NCI-H1105 (cell line): ENCODE measurements around the gene ADCY10.
"Not testable (repeated sequence)": the region's sequence is repeated elsewhere in the genome, so short reads cannot be mapped to it uniquely, and the experiment has no call there.

Source experiments
- DNase-seq: peaks from one replicate; lab custom pipeline; 2025; lab: John Stamatoyannopoulos, UW

ADCY10 gene

DNA sequence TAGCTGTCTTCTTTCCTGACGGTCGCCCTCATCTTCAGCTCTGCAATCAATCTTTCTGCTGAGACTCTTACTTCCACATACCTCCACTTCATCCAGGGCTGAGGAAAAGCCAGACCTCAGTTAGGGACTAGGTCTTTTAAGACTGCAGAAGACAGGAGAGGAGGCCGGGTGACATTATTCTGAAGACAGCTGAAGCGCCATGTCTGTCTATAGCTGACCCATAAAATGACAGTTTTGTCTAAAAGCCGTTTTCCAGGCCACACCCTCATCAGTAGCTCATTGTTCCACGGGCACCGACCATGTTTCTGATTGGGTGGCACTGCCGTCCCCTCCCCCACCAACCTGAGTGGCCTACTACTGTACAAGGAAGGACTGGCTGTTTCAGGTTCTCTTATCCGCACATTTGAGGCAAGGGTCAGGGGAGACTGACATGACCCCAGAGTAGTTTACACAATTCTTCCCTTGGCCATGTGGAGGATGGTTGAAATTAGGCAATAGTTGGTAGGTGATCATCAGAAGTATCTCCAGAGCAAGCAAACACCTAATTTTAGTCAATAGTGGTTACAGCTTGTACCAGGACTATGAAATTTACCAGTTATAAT, at the start of gene ADCY10:
TSS of gene ADCY10 (minus strand) at position 240 of the 602 bp plus-strand sequence. CDS start 8,994 bp downstream, outside the sequence.
- DNase-seq: no peak

DNA sequence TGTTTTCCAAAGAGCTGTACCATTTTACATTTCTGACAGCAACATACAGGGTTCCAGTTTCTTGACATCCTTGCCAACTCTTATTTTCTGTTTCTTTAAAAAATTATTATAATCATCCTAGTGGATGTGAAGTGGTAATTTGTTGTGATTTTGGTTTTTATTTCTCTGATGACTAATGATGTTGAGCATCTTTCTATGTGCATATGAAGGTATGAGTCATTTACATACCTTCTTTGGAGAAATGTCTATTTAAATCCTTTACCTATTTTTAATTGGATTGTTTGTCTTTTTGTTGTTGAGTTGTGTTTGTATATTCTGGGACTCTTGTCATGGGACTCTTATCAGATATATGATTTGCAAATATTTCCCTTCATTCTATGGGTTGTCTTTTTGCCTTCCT, 43.8 kb upstream of the ADCY10 start:
- no peak for DNase-seq

DNA sequence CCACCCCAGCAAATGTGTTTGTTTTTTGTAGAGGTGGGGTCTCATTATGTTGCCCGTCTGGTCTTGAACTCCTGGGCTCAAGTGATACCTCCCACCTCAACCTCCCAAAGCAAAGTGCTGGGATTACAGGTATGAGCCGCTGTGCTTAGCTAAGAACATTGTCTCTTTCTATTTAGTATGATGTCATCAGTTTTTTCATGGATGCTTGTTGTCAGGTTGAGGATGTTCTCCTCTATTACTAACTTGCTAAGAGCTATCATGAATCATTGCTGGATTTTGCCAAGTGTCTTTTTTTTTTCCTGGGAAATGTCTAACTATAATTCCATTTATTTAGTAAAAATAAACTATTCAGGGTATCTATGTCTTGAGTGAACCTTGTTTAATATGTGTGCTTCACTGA, 42.0 kb upstream of the ADCY10 start:
- DNase-seq: no peak

- no peak for DNase-seq
Measured at GRCh38 chr1:167950569-167950968, 36.6 kb upstream of the ADCY10 start.

- DNase-seq: no peak
Measured at GRCh38 chr1:167949785-167950184, 35.9 kb upstream of the ADCY10 start.

DNA sequence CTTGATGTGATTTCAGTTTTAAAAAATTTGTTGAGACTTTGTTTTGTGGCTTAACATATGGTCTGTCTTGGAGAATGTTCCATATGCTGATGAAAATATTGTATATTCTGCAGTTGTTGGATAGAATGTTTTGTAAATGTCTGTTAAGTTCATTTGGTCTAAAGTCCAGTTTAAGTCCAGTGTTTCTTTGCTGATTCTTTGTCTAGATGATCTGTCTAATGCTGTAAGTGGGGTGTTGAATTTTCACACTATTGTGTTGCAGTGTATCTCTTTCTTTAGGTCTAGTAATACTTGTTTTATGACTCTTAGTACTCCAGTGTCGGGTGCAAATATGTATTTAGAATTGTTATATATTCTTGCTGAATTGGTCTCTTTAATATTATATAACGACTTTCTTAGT, 33.8 kb upstream of the ADCY10 start:
- DNase-seq: no peak

- DNase-seq: no peak
Measured at GRCh38 chr1:167943541-167943940, 29.6 kb upstream of the ADCY10 start.

- DNase-seq: no peak
Measured at GRCh38 chr1:167940264-167940663, 26.3 kb upstream of the ADCY10 start.

- no peak for DNase-seq
Measured at GRCh38 chr1:167938080-167938636, 24.2 kb upstream of the ADCY10 start.

- no peak for DNase-seq
Measured at GRCh38 chr1:167937709-167938010, 23.7 kb upstream of the ADCY10 start.

DNA sequence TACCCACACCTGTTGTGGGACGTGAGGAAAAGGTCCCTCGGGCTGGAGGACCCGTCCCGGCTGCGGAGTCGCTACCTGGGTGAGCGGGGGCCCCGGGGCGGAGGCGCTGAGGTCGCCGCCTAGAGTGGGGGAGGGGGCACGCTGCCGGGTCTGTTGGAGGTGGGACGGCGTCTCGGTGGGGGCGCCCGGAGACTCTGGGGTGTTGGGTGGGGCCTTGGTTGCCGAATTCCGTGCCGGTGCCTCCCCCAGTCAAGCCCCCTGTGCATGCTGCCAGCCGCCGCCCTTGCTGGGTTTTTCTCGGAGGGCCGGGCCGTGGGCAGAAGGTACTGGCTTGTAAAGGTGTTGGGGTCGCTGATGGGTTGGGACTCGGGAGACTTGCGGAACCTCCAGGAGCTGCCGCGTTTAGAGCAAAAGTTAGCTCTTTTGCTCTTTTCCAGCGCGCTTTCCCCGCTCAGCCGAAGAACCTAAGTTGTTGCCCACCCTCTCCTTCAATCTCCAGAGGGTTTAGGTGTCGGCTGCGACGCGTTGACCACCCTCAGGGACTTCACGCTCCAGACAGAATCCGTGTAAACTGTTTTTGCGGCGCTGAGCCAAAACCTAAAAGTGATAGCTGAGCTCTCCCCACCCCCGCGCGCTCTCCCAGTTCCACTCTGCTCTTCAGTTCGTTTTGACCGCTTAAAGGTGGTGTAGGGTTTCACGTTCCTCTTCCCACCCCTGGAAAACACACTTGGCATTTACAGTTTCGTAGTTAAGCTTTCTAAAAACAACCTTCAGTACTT, 23.2 kb upstream of the ADCY10 start, which contains the start of gene MPC2:
TSS of gene MPC2 (minus strand) at position 143 of the 779 bp plus-strand sequence. CDS start 1,231 bp downstream, outside the sequence.
- peak; percentile 75 for DNase-seq

GRCh38 chr1:167936068-167936929, 22.4 kb upstream of the ADCY10 start, which contains the start of gene DCAF6:
DCAF6 (plus strand) TSS chr1:167936683; CDS start chr1:167936912, 229 bp downstream.
- peak; percentile 98 for DNase-seq

- DNase-seq: no peak
Measured at GRCh38 chr1:167935216-167936067, 21.5 kb upstream of the ADCY10 start.

- no peak for DNase-seq
Measured at GRCh38 chr1:167934426-167935215, 20.7 kb upstream of the ADCY10 start.

DNA sequence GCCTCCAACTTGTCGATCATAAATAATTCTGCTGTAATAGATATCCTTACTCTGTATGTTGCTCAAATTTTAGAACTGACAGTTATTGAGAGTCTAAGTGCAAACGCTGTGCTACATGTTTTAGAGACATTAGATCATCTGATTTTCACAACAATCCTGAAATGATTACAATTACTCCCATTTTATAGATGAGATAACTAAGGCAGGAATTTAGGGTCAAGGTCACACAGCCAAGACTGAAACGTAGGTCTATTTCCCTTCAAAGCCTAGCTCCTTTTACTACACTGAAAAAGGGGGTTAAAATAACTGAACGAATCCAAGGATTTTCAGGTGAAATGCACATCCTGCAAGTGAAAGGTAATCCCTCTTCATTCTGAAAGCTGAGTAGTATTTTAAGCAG, 19.9 kb upstream of the ADCY10 start:
- DNase-seq: no peak

- DNase-seq: no peak
Measured at GRCh38 chr1:167929725-167930124, 15.8 kb upstream of the ADCY10 start.

- not testable (repeated sequence) for DNase-seq
Measured at GRCh38 chr1:167928919-167929318, 15.0 kb upstream of the ADCY10 start.

DNA sequence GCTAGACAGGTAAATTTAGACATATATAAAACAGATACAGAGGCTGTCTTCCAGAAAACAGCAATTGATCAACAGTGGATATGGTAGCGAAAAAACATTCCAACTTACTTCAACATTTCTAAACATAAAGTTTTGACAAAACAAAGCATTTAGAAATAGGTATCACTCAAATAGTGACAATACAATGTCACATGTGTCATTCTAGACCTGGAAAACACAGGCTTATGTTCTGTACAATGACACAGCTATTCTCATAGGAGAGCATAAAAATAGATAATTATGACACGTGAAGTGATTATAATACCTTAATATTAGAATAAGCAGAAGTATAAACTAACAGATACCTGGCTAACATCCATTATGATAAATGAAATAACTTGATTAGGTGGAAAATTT, 14.5 kb upstream of the ADCY10 start:
- no peak for DNase-seq

- no peak for DNase-seq
Measured at GRCh38 chr1:167927046-167927754, 13.3 kb upstream of the ADCY10 start.

DNA sequence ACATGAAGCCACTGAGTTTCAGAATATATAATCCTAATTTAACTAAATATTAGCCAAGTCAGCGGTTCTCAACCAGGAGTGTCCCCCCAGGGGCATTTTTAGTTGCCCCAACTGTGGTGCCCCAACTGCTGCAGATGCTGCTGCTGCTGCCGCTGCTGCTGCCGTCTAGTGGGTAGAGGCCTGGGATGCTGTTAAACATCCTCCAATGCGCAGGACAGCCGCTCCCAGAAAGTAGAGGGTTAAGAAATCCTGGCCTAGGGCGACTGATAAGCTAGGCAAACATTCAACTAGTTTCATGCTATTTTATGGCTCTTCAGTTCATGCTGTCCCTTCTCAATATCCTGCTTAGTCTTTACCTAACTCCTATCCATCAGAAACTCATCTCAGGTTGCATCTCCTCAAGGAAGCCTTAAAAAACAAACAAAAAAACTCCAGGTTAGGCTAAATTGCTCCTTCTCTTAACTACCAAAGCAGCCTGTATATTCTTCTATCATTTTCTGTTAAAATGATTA, 12.6 kb upstream of the ADCY10 start:
- no peak for DNase-seq
